Breast epithelium (tissue), 3 donors: ENCODE measurements around the gene SLCO4A1.

Source experiments
- CTCF ChIP-seq, 3 donors: fragments of 450-650 bp; IDR thresholded peaks; one replicate each; pipeline ENCODE4 v1.5.1; 2016 to 2017; ENCODE audit warnings: antibody characterized with exemption in 3 of 3, mild to moderate bottlenecking in 3 of 3, moderate library complexity in 3 of 3
- POLR2A ChIP-seq: fragments of 450-650 bp; IDR thresholded peaks from one replicate; pipeline ENCODE4 v1.6.1; 2016; ENCODE audit warnings: antibody characterized with exemption, mild to moderate bottlenecking, moderate library complexity
- POLR2AphosphoS5 ChIP-seq, 3 donors: sonication (generic); formaldehyde crosslinking; IDR thresholded peaks; one replicate each; pipeline ENCODE4 v1.6.1; 2017; ENCODE audit warnings: antibody characterized with exemption in 3 of 3

- TF ChIP-seq POLR2A: no peak
- no peak for TF ChIP-seq CTCF (IDR thresholded peaks at IDR 0.05)
- no peak for TF ChIP-seq POLR2AphosphoS5 (IDR thresholded peaks at IDR 0.05)
Measured at GRCh38 chr20:62658593-62659178, 16.4 kb downstream of the SLCO4A1 start.
